CD4-positive, alpha-beta T cell (primary cell): ENCODE results near the gene HAGHL. TPM values are rescaled to one million over a fixed set of nuclear protein-coding genes. Genes with fewer than 3 reads are reported as not detected.
A peak's percentile ranks its signal among the peaks of the same experiment; 100 is the strongest.
"Not testable (repeated sequence)": the region's sequence is repeated elsewhere in the genome, so short reads cannot be mapped to it uniquely, and the experiment has no call there.

Experiments used
- ATAC-seq: fragments of 200-7000 bp; cut with Tn5 transposase; one replicate; pipeline ENCODE4 v1.10.0; 2022; ENCODE audit warnings: mild to moderate bottlenecking; ENCODE audit not compliant: poor library complexity
- CTCF ChIA-PET: fragments of 350-600 bp; sonication (Branson Sonifier 250); formaldehyde crosslinking; loops from one replicate; lab custom pipeline; 2021; ENCODE audit warnings: antibody characterized with exemption, inconsistent platforms; lab: Charles Lee
- POLR2A ChIA-PET: fragments of 350-600 bp; sonication (Branson Sonifier 250); formaldehyde crosslinking; loops from one replicate; lab custom pipeline; 2021; ENCODE audit warnings: antibody characterized with exemption, inconsistent platforms; lab: Charles Lee
- DNase-seq, 14 experiments: peaks; one replicate each; pipeline ENCODE4 v3.0.0-alpha.2; 2013 to 2020; ENCODE audit warnings: mixed read lengths in 2 of 14
- H3K27ac ChIP-seq, 2 donors: one replicate each; pipeline versions ENCODE4 v1.5.1 to v1.7.0; 2013; ENCODE audit warnings: low read length in 2 of 2, low read depth in 1 of 2, mild to moderate bottlenecking in 1 of 2
- H3K27me3 ChIP-seq, 2 experiments: 1 replicate in 1 of 2; 2 replicates in 1 of 2; pipeline versions ENCODE4 v1.6.1 to v1.7.0; 2013; ENCODE audit warnings: low read length in 2 of 2, control low read depth in 1 of 2, mild to moderate bottlenecking in 1 of 2, moderate library complexity in 1 of 2; ENCODE audit not compliant: insufficient read depth in 2 of 2, control insufficient read depth in 1 of 2
- H3K36me3 ChIP-seq: one replicate; pipeline ENCODE4 v1.6.1; 2013; ENCODE audit warnings: low read length, control low read depth; ENCODE audit not compliant: insufficient read depth
- H3K4me1 ChIP-seq: one replicate; pipeline ENCODE4 v1.6.1; 2013; ENCODE audit warnings: low read length, control low read depth; ENCODE audit not compliant: insufficient read depth
- H3K4me3 ChIP-seq: one replicate; pipeline ENCODE4 v1.5.1; 2013; ENCODE audit warnings: mild to moderate bottlenecking, low read length, moderate library complexity
- H3K9me3 ChIP-seq, 2 experiments: 1 replicate in 1 of 2; 2 replicates in 1 of 2; pipeline versions ENCODE4 v1.6.1 to v1.7.0; 2013; ENCODE audit warnings: low read length in 2 of 2, mild to moderate bottlenecking in 2 of 2, control low read depth in 1 of 2, moderate library complexity in 1 of 2; ENCODE audit not compliant: control insufficient read depth in 1 of 2, insufficient read depth in 1 of 2
- H3K27ac Mint-ChIP-seq: one replicate; pipeline ENCODE4 v1.8.0; 2020; ENCODE audit warnings: mixed read lengths
- H3K27me3 Mint-ChIP-seq: one replicate; pipeline ENCODE4 v1.8.0; 2021; ENCODE audit warnings: mixed read lengths
- H3K36me3 Mint-ChIP-seq: one replicate; pipeline ENCODE4 v1.8.0; 2021; ENCODE audit warnings: low read depth, mixed read lengths
- H3K4me1 Mint-ChIP-seq: one replicate; pipeline ENCODE4 v1.8.0; 2021; ENCODE audit warnings: low read depth, mixed read lengths
- H3K4me3 Mint-ChIP-seq: one replicate; pipeline ENCODE4 v1.8.0; 2020; ENCODE audit warnings: mild to moderate bottlenecking, mixed read lengths
- H3K9me3 Mint-ChIP-seq: one replicate; pipeline ENCODE4 v1.8.0; 2020; ENCODE audit warnings: mixed read lengths
- intact Hi-C, 2 experiments: fragments of 100-400 bp; cut with DNase I in 1 of 2; cut with micrococcal nuclease in 1 of 2; formaldehyde crosslinking; loops; one replicate each; pipeline versions ENCODE4 v1.15.1 to v1.9.0; 2023 to 2025; cut with DNase I, micrococcal nuclease
- total RNA-seq, 174 experiments: library from RNA in 2 of 174; stranded (reverse) in 2 of 174; gene quantifications; one replicate each; pipeline ENCODE4 v1.2.3 and lab custom pipeline; 2021 to 2026
- TF ChIP-seq, protein P1 (sequence below): fragments of 200-600 bp; IDR thresholded peaks from one replicate; pipeline ENCODE4 v1.8.0; 2022; ENCODE audit warnings: antibody characterized with exemption, mild to moderate bottlenecking

HAGHL gene
- total RNA-seq, 2 experiments from 2014 or later: 7.1 to 9.2 TPM

DNA sequence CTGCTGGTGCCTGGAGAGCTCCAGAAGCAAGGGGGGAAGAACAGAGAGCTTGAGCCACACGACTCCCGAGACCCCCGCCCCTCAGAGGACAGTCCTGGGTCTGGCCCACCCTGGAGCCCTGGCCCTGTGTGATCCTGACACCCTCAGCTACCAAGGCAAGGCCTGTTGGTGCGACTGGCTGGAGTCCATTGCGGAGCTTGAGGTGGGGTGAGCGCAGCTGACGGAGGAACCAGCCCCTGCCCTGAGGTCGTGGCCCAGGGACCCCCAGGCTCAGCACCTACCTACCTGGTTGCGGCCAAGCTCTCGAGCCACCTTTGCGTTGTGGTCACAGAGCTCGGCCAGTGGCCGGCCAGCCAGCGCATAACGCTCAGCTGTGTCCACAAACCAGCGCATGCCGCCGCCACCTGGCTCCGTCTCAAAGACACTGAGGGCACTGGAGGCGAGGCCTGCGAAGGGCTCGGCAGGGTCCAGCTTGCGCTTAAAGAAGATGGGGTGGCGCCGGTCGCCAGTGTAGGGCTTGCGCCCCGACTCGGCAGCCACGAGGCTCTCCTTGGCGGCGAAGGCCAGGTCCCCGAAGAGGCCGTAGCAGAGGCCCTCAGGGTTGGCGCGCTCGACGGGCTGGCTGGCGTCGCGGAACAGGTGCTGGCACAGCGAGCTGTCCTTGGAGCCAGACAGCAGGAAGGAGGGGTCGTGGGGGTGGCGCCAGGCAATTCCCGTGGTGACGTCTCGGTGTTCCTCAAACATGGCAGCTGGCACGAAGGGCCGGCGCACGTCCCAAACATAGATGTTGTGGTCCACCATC, 40.2 kb upstream of the HAGHL start:
- Histone ChIP-seq H3K4me3 (no peak overlapping the region), H3K4me1 (peaks cover 66% of the 10 kb centered on the region), H3K36me3 (peaks cover 26% of the 10 kb centered on the region), H3K27me3 (no peaks in the 10 kb centered on the region), H3K9me3 (peaks cover 0 to 7% of the 10 kb centered on the region in 2 experiments), H3K27ac (no peak overlapping the region)
- H3K4me1 Mint-ChIP-seq: peaks cover 16% of the 10 kb centered on the region
- H3K4me3 Mint-ChIP-seq: peak overlapping the region; percentile 42
- peaks cover 16% of the 10 kb centered on the region for H3K36me3 Mint-ChIP-seq
- no peak overlapping the region for H3K27ac Mint-ChIP-seq
- intact Hi-C loops: no loop called here
- DNase-seq (peak in 1 of 14 experiments; percentile 43), ATAC-seq (no peak)
- TF ChIP-seq, protein P1, sequence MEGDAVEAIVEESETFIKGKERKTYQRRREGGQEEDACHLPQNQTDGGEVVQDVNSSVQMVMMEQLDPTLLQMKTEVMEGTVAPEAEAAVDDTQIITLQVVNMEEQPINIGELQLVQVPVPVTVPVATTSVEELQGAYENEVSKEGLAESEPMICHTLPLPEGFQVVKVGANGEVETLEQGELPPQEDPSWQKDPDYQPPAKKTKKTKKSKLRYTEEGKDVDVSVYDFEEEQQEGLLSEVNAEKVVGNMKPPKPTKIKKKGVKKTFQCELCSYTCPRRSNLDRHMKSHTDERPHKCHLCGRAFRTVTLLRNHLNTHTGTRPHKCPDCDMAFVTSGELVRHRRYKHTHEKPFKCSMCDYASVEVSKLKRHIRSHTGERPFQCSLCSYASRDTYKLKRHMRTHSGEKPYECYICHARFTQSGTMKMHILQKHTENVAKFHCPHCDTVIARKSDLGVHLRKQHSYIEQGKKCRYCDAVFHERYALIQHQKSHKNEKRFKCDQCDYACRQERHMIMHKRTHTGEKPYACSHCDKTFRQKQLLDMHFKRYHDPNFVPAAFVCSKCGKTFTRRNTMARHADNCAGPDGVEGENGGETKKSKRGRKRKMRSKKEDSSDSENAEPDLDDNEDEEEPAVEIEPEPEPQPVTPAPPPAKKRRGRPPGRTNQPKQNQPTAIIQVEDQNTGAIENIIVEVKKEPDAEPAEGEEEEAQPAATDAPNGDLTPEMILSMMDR: no peak
- H3K27me3 Mint-ChIP-seq: no peaks in the 10 kb centered on the region
- H3K9me3 Mint-ChIP-seq: no peaks in the 10 kb centered on the region
- ChIA-PET CTCF (interaction anchor here (1.8 kb wide), 1 partner anchor 19 kb away, joined by 5 read pairs; the partner anchor contains the start of gene RHOT2), POLR2A (interaction anchor here (1.5 kb wide), 1 partner anchor 9 kb away, joined by 5 read pairs; no protein-coding TSS in a partner anchor)

DNA sequence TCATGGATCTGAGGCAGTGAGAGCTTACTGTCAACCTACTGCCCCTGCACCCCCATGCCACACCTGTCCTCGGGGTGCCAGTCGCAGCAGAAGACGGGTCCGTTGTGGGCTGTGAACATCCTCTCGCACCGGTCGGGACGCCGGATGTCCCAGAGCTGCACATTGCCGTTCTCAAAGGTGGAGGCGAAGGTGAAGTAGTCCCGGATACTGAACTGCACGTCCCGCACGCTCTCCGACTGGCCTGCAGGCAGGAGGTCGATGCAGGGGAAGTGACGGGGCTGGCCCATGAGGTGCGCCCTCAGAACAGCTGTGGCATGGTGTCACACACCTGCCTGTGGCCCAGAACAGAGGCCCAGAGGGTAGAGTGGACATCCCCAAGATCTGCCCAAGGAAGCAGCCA, 39.4 kb upstream of the HAGHL start:
- Mint-ChIP-seq H3K4me3 (no peak overlapping the region), H3K27ac (no peak overlapping the region), H3K4me1 (peaks cover 18% of the 10 kb centered on the region), H3K27me3 (no peaks in the 10 kb centered on the region), H3K36me3 (peaks cover 10% of the 10 kb centered on the region), H3K9me3 (no peaks in the 10 kb centered on the region)
- intact Hi-C loops: no loop called here
- POLR2A ChIA-PET: no interaction called here
- peaks cover 57% of the 10 kb centered on the region for H3K4me1 ChIP-seq
- no peak overlapping the region for H3K4me3 ChIP-seq
- ATAC-seq (no peak), DNase-seq (no peak)
- TF ChIP-seq, protein P1: no peak
- CTCF ChIA-PET: interaction anchor here (1.8 kb wide), 1 partner anchor 20 kb away, joined by 5 read pairs; the partner anchor contains the start of gene RHOT2
- peaks cover 0 to 7% of the 10 kb centered on the region in 2 experiments for H3K9me3 ChIP-seq
- peaks cover 18% of the 10 kb centered on the region for H3K36me3 ChIP-seq
- no peaks in the 10 kb centered on the region for H3K27me3 ChIP-seq
- H3K27ac ChIP-seq: no peak overlapping the region

DNA sequence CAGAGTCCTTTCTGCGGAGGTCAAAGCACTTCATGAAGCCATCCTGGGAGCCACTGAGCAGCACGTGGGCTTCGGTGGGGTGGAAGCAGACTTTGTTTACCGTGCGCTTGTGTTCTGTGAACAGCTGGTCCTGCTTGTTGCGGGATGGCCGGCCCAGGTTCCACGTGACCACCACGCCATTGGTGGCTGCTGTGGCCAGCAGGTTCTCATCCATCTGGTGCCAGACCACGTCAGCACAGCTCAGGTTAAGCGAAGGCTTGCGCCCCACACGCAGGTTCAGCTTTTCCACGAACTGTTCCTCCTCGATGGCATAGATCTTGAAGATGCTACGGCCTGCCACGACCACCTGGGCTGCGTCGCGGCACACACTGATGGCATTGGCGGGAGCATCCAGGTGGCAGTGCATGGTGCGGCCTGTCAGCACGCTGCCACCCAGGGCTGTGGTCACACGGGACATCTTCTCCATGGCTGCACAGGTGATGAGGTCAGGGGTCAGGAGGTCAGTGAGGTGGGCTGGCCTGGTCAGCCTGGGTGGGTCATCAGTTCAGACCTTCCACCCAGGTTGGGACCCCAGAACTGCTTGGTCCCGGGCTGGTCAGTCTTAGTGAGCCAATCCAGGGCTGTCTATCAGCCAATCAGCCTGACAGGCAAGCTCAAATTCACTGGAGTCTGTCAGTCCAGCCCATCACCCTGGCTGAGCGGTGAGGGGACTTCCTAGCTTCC, 37.6 kb upstream of the HAGHL start:
- intact Hi-C loops: no loop called here
- Mint-ChIP-seq H3K27ac (peak overlapping the region; percentile 88), H3K4me1 (peaks cover 15% of the 10 kb centered on the region), H3K4me3 (peak overlapping the region; percentile 96), H3K36me3 (peaks cover 5% of the 10 kb centered on the region), H3K9me3 (no peaks in the 10 kb centered on the region), H3K27me3 (no peaks in the 10 kb centered on the region)
- ChIA-PET POLR2A (interaction anchor here (0.9 to 3.0 kb wide), 9 partner anchors 8 to 314 kb away, joined by 3 to 35 read pairs (median 6); partner anchors contain the start of genes CHTF18, METTL26, RHOT2 and RPUSD1), CTCF (interaction anchor here (1.0 to 1.3 kb wide), 2 partner anchors 22 to 23 kb away, joined by 3 read pairs; no protein-coding TSS in a partner anchor)
- Histone ChIP-seq H3K36me3 (peaks cover 11% of the 10 kb centered on the region), H3K4me3 (peak overlapping the region; percentile 88), H3K27ac (peak overlapping the region; percentile 69 to 73), H3K4me1 (peaks cover 52% of the 10 kb centered on the region), H3K27me3 (no peaks in the 10 kb centered on the region), H3K9me3 (peaks cover 0 to 7% of the 10 kb centered on the region in 2 experiments)
- ATAC-seq (no peak), DNase-seq (peak in 1 of 14 experiments; percentile 44)
- TF ChIP-seq, protein P1: no peak

DNA sequence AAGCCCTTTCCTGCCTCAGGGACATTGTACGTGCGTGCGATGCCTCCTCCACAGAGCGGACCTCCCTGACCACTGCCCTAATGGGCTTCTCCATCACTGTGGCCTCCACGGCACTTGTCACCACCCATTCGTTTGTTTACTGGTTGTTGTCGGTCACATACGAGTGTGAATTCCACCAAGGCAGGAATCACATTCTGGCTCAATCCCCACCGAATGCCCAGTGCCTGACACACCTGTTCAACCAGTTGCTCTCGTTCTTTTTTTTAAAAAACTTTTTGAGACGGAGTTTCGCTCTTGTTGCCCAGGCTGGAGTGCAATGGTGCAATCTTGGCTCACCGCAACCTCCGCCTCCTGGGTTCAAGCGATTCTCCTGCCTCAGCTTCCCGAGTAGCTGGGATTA, 35.7 kb upstream of the HAGHL start:
- peaks cover 22% of the 10 kb centered on the region for H3K4me1 Mint-ChIP-seq
- ATAC-seq, H3K27me3 ChIP-seq, H3K27ac Mint-ChIP-seq, H3K27ac ChIP-seq, H3K9me3 ChIP-seq, H3K9me3 Mint-ChIP-seq, H3K27me3 Mint-ChIP-seq, H3K4me3 ChIP-seq, H3K36me3 ChIP-seq, DNase-seq, CTCF ChIA-PET, H3K36me3 Mint-ChIP-seq: not testable (repeated sequence)
- H3K4me3 Mint-ChIP-seq: peak overlapping the region; percentile 96
- intact Hi-C loops: loop anchor here in 1 of 2 experiments (10.0 kb wide), 2 partner anchors 724 to 1274 kb away; partner anchors contain the start of genes RNF151, RPS2 and UNKL
- POLR2A ChIA-PET: interaction anchor here (0.7 to 2.2 kb wide), 4 partner anchors 11 to 116 kb away, joined by 3 to 8 read pairs (median 3); partner anchors contain the start of genes CHTF18, RHOT2, RPUSD1 and STUB1
- peaks cover 51% of the 10 kb centered on the region for H3K4me1 ChIP-seq
